Naive thymus-derived CD8-positive, alpha-beta T cell (primary cell): Measurements from ENCODE around the gene MIOX. TPM values are rescaled to one million over a fixed set of nuclear protein-coding genes. Genes with fewer than 3 reads are reported as not detected.
"Not testable (repeated sequence)": the region's sequence is repeated elsewhere in the genome, so short reads cannot be mapped to it uniquely, and the experiment has no call there.

Experiments used
- ATAC-seq, 2 donors: fragments of 150-1000 bp; cut with Tn5 transposase in 1 of 2; sonication (Bioruptor Pico), chemical (Tn5 transposase) in 1 of 2; 1 replicate in 1 of 2; 2 replicates in 1 of 2; pipeline ENCODE4 v1.10.0; 2021; ENCODE audit warnings: mild to moderate bottlenecking in 2 of 2, moderate library complexity in 2 of 2
- POLR2A ChIA-PET: fragments of 350-600 bp; sonication (Branson Sonifier 250); formaldehyde crosslinking; loops from one replicate; lab custom pipeline; 2021; ENCODE audit warnings: antibody characterized with exemption; lab: Charles Lee
- DNase-seq, 10 donors: peaks; one replicate each; pipeline versions ENCODE4 v3.0.0 to v3.0.0-alpha.2; 2020 to 2022
- H3K27ac Mint-ChIP-seq, 10 donors: one replicate each; pipeline ENCODE4 v1.8.0; 2020 to 2022; ENCODE audit warnings: mild to moderate bottlenecking in 10 of 10, mixed read lengths in 10 of 10, moderate library complexity in 4 of 10, inconsistent platforms in 1 of 10
- H3K27me3 Mint-ChIP-seq, 5 donors: one replicate each; pipeline ENCODE4 v1.8.0; 2021 to 2022; ENCODE audit warnings: mixed read lengths in 5 of 5
- H3K36me3 Mint-ChIP-seq, 3 donors: one replicate each; pipeline ENCODE4 v1.8.0; 2020 to 2022; ENCODE audit warnings: mixed read lengths in 3 of 3, mild to moderate bottlenecking in 2 of 3, inconsistent platforms in 1 of 3
- H3K4me1 Mint-ChIP-seq, 4 donors: one replicate each; pipeline ENCODE4 v1.8.0; 2021 to 2022; ENCODE audit warnings: mixed read lengths in 4 of 4
- H3K4me3 Mint-ChIP-seq, 10 donors: one replicate each; pipeline ENCODE4 v1.8.0; 2020 to 2022; ENCODE audit warnings: mild to moderate bottlenecking in 10 of 10, mixed read lengths in 10 of 10, moderate library complexity in 6 of 10, inconsistent platforms in 1 of 10
- H3K9me3 Mint-ChIP-seq, 9 donors: one replicate each; pipeline ENCODE4 v1.8.0; 2020 to 2022; ENCODE audit warnings: mixed read lengths in 9 of 9, mild to moderate bottlenecking in 3 of 9, inconsistent platforms in 1 of 9, moderate library complexity in 1 of 9
- polyA plus RNA-seq, 3 donors: library from polyadenylated mRNA; unstranded; fragments of 300-500 nt; fragmentation: Illumina TruSeq; gene quantifications; one replicate each; pipeline ENCODE4 v1.2.3, GENCODE V29; 2021
- total RNA-seq, 8 experiments: library from RNA in 2 of 8; stranded (reverse) in 2 of 8; gene quantifications; one replicate each; pipeline ENCODE4 v1.2.3 and lab custom pipeline; 2021 to 2026

Gene MIOX
- total and polyA plus RNA-seq, 5 experiments from 2014 or later: 0.39 to 0.52 TPM; not detected in 3

DNA sequence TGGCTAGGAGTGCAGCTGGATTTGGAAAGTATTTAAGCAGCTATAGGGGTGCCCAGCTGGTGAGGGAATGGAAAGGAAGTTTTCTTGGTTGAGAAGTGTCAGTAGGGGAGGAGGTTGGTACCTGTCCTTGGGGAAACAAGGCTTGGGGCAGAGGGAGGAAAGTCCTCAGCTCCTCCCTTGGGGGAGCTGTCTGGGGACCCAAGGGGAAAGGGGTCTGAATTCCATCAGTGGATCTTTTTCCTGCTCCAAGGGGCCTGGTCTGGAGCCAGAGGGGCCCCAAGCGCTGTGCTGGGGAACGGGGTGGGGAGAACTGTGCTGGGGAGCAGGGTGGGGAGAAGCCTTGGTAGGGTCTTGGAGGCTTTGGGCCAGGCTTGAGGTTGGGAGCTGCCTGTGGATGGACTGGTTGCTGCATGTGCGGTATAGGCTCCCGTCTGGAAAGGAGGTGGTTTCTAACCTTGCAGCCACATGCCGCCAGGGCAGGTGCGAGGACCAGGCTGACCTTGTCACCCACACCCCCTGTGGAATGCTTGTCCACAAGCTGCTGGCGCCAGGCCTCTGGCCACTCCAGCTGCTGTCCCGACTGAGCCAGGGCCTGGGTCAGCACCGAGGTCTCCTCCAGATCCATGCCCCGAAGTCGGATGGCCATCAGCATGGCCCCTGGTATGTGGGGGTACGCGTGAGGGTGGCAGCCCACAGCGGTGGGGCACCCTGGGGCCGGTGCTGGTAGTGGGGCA, 42.2 kb downstream of the MIOX start:
- Mint-ChIP-seq H3K4me1 (peaks cover 23 to 46% (median 42%) of the 10 kb centered on the region in 4 donors), H3K27me3 (peaks cover 0 to 11% (median 0%) of the 10 kb centered on the region in 5 donors), H3K36me3 (no peaks in the 10 kb centered on the region), H3K27ac (peak overlapping the region in 6 of 10 donors; percentile 22 to 81 (median 48)), H3K4me3 (peak overlapping the region; percentile 46 to 90 (median 64)), H3K9me3 (no peaks in the 10 kb centered on the region)
- DNase-seq: peak in 1 of 10 donors; percentile 61
- no peak for ATAC-seq
- POLR2A ChIA-PET: interaction anchor here (0.6 to 6.6 kb wide), 9 partner anchors 9 to 338 kb away, joined by 3 to 121 read pairs (median 7); partner anchors contain the start of genes KLHDC7B, LMF2, NCAPH2 and SYCE3

DNA sequence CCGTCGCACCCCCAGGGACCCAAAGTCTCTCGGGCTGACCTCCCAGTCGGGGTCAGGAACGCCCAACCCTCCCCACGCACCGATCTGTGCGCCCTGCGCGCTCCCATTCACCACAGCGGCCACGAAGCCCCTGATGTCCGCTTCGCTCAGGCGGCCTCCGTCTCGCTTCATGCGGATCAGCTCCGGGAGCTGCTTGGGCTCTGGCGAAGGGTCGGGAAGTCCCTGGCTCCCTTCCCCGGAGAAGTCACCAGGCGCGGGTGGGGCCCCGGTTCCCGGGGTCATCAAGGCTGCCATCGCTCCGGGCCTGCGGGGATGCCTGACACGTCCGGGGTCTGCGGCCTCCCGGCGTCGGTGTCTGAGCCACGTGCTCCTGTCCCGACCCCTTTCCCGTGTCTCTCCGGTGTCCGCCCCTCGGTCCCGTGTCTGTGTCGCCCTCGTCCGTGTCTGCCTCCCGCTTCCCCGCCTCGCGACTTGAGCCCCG, 42.8 kb downstream of the MIOX start:
- no peaks in the 10 kb centered on the region for H3K36me3 Mint-ChIP-seq
- H3K27me3 Mint-ChIP-seq: peaks cover 0 to 11% (median 0%) of the 10 kb centered on the region in 5 donors
- H3K9me3 Mint-ChIP-seq: no peaks in the 10 kb centered on the region
- peak overlapping the region in 8 of 10 donors; percentile 14 to 90 (median 40) for H3K4me3 Mint-ChIP-seq
- peak in 2 of 10 donors; percentile 25 to 63 for DNase-seq
- peak overlapping the region in 4 of 10 donors; percentile 9 to 81 (median 26) for H3K27ac Mint-ChIP-seq
- H3K4me1 Mint-ChIP-seq: peaks cover 22 to 50% (median 39%) of the 10 kb centered on the region in 4 donors
- POLR2A ChIA-PET: interaction anchor here (0.6 to 6.6 kb wide), 8 partner anchors 9 to 339 kb away, joined by 3 to 121 read pairs (median 9); partner anchors contain the start of genes KLHDC7B, LMF2 and NCAPH2
- no peak for ATAC-seq

DNA sequence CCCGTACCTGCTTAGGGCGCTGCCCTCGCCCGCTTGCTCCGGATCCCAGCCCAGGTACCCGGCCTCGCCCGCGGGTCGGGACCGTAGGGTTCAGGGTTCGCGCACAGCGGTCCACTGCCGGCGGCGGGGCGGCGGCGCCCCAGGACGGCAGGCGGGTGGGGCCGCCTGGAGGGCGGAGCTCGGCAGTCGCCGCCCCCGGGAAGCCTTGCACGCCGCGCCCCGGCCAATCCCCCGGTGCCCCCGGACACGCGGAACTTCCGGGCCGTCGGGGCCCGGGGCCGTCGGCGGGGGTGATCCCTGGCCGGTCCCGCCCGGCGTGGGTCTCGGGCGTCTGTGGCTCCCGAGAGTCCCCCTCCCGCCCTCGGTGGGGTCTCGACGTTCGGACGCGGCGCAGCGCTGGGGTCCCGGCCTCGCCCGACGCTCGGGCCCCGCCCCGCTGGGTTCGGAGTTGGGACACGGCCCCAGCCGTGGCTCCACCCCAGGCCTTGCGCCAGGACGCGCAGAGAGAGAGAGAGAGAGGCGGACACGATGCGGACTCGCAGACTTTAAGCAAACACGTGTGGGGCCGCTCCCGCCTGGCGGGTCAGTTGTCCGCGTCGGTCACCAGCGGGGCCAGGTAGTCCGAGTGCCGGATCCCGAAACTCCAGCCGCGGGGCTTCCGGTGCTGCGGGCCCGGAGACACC, 43.4 kb downstream of the MIOX start, which contains the start of gene TYMP:
Gene TYMP, minus strand, starts transcription at position 116 of the 683 bp plus-strand sequence. CDS start 303 bp downstream, outside the sequence.
- POLR2A ChIA-PET: interaction anchor here (0.6 to 6.6 kb wide), 8 partner anchors 8 to 188 kb away, joined by 3 to 121 read pairs (median 9); partner anchors contain the start of genes KLHDC7B, LMF2 and NCAPH2
- peak within 1 kb of the TSS; percentile 79 to 91 (median 88) for H3K4me3 Mint-ChIP-seq
- peaks cover 0 to 11% (median 0%) of the 10 kb centered on the region in 5 donors for H3K27me3 Mint-ChIP-seq
- H3K4me1 Mint-ChIP-seq: peaks cover 20 to 48% (median 34%) of the 10 kb centered on the region in 4 donors
- H3K9me3 Mint-ChIP-seq: no peaks in the 10 kb centered on the region
- peak in 7 of 10 donors; percentile 37 to 66 (median 47) for DNase-seq
- no peaks in the 10 kb centered on the region for H3K36me3 Mint-ChIP-seq
- no peak for ATAC-seq
- H3K27ac Mint-ChIP-seq: peak within 1 kb of the TSS in 9 of 10 donors; percentile 86 to 97 (median 92)

DNA sequence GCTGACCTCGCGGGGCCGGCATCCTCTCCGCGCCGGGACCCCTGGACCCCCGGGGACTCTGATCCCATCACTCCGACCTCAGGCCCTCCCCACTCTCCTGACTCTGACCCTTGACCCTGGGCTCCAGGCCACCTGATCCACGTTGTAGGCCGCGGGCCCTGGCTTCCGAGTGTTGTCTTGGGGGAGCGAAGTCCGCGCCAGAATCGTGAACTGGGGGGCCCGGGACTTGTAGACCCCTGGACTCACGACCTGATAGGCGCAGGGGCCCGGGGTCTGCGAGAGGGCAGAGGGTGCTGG, 43.9 kb downstream of the MIOX start:
- Mint-ChIP-seq H3K36me3 (no peaks in the 10 kb centered on the region), H3K27me3 (peaks cover 0 to 11% (median 0%) of the 10 kb centered on the region in 5 donors), H3K9me3 (no peaks in the 10 kb centered on the region), H3K4me3 (peak overlapping the region; percentile 68 to 91 (median 86)), H3K27ac (peak overlapping the region in 7 of 10 donors; percentile 55 to 97 (median 78)), H3K4me1 (peaks cover 20 to 50% (median 34%) of the 10 kb centered on the region in 4 donors)
- POLR2A ChIA-PET: interaction anchor here (2.3 kb wide), 1 partner anchor 9 kb away, joined by 12 read pairs; no protein-coding TSS in a partner anchor
- DNase-seq (no peak), ATAC-seq (no peak)

DNA sequence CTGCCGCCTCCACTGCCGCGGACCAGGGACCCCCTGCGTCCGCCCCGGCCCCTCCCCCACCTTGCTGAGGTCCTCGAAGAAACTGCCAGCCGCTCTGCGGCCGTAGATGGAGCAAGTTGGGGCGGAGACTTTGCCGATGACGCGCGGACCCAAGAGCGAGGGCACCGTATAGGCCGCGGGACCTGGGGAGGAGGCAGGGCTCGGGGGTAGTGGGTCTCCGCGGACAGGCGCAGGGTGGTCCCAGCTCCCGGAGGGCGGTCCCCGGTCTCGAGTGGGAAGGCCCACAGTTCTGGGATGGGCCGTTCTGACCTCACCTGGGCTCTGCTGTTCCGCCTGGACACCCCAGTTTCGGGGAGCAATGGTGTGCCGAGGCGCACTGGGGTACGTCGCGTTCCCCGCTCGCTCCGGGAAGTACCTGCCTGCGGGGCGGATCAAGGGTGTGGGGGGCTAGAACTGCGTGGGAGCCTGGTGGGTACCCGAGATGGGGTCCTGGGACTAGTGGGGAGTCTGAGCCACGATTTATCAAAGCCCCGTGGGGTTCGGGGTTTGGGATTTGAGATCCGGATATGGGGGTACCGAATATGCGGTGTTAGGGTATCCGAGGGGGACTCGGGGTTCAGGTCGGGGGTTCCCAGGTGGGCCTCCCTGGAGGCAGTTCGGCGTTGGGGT, 44.4 kb downstream of the MIOX start:
- H3K9me3 Mint-ChIP-seq: no peaks in the 10 kb centered on the region
- peak; percentile 28 to 55 for ATAC-seq
- H3K36me3 Mint-ChIP-seq: no peaks in the 10 kb centered on the region
- POLR2A ChIA-PET: interaction anchor here (1.3 to 2.3 kb wide), 4 partner anchors 9 to 67 kb away, joined by 3 to 12 read pairs (median 5); no protein-coding TSS in a partner anchor
- H3K4me3 Mint-ChIP-seq: peak overlapping the region; percentile 79 to 91 (median 88)
- peak overlapping the region; percentile 80 to 97 (median 91) for H3K27ac Mint-ChIP-seq
- H3K27me3 Mint-ChIP-seq: peaks cover 0 to 11% (median 0%) of the 10 kb centered on the region in 5 donors
- H3K4me1 Mint-ChIP-seq: peaks cover 20 to 50% (median 34%) of the 10 kb centered on the region in 4 donors
- peak in 8 of 10 donors; percentile 47 to 76 (median 60) for DNase-seq

DNA sequence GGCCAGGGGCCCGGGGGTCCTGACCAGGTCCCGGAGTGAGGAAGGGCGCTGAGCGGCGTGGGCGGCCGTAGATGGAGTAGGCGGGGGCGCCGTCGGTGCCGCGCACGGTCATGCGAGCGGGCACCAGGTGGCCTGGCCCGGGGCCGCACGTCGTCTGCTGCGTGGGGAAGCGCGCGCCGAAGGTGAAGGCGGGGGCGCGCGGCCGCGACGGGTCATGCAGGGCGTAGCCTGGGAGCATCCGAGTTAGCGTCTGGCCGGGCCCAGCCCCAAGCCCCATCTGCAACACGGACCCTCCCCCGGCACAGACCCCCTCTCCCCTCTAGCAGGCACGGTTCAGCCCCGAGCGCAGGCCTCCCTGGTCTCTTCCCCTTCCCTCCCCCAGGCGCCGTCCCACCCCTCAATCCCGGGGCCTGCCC, 44.9 kb downstream of the MIOX start:
- H3K4me1 Mint-ChIP-seq: peaks cover 20 to 50% (median 33%) of the 10 kb centered on the region in 4 donors
- H3K36me3 Mint-ChIP-seq: no peaks in the 10 kb centered on the region

DNA sequence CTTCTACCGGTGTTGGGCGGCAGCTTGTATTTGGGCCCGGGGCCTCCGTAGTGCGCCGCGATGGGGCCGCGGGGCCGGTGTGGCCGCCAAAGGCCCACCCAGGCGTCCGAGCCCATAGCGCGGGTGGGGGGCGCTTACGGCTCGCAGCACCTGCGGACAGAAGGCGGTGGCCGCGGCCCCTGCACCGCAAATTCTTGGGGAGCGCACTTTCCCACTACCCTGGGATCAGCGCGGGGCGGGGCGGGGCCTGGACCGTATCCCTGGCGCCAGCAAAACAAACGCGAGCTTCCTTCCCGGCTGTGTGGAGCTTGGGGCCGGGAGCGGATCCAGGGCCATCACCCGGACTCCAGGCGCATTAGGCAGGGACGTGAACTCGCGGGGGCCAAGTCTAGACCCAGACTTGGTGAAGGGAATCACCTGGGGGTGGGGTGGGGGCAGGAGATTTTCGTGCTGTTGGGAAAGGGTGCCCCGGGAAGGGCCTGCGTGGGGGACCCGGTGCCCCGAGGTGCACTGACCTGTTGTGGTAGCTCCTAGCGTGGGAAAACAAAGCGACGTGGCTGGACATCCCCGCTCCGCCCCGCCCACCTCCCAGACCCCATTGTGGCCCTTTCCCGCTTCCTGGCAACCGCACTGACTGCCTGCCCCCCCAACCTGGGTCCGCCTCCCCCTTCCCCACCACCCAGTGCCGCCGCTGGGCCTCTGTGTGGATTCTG, 45.5 kb downstream of the MIOX start:
- Mint-ChIP-seq H3K4me1 (peaks cover 16 to 47% (median 28%) of the 10 kb centered on the region in 4 donors), H3K4me3 (peak overlapping the region; percentile 28 to 91 (median 85)), H3K36me3 (no peaks in the 10 kb centered on the region), H3K9me3 (no peaks in the 10 kb centered on the region), H3K27ac (peak overlapping the region in 6 of 10 donors; percentile 43 to 90 (median 88)), H3K27me3 (peaks cover 0 to 11% (median 0%) of the 10 kb centered on the region in 5 donors)
- ATAC-seq (no peak), DNase-seq (peak in 1 of 10 donors; percentile 60)
- POLR2A ChIA-PET: interaction anchor here (0.6 to 2.3 kb wide), 11 partner anchors 8 to 290 kb away, joined by 3 to 12 read pairs (median 4); partner anchors contain the start of genes LMF2 and NCAPH2

More for the DNA sequence above, 44.9 kb downstream of the MIOX start:
- DNase-seq (peak in 4 of 10 donors; percentile 34 to 71 (median 58)), ATAC-seq (peak; percentile 44 to 56)
- Mint-ChIP-seq H3K4me3 (peak overlapping the region; percentile 79 to 91 (median 88)), H3K27ac (peak overlapping the region in 7 of 10 donors; percentile 90 to 97 (median 95)), H3K9me3 (no peaks in the 10 kb centered on the region), H3K27me3 (peaks cover 0 to 11% (median 0%) of the 10 kb centered on the region in 5 donors)
- POLR2A ChIA-PET: interaction anchor here (0.6 to 2.3 kb wide), 7 partner anchors 8 to 90 kb away, joined by 3 to 12 read pairs (median 4); no protein-coding TSS in a partner anchor

DNA sequence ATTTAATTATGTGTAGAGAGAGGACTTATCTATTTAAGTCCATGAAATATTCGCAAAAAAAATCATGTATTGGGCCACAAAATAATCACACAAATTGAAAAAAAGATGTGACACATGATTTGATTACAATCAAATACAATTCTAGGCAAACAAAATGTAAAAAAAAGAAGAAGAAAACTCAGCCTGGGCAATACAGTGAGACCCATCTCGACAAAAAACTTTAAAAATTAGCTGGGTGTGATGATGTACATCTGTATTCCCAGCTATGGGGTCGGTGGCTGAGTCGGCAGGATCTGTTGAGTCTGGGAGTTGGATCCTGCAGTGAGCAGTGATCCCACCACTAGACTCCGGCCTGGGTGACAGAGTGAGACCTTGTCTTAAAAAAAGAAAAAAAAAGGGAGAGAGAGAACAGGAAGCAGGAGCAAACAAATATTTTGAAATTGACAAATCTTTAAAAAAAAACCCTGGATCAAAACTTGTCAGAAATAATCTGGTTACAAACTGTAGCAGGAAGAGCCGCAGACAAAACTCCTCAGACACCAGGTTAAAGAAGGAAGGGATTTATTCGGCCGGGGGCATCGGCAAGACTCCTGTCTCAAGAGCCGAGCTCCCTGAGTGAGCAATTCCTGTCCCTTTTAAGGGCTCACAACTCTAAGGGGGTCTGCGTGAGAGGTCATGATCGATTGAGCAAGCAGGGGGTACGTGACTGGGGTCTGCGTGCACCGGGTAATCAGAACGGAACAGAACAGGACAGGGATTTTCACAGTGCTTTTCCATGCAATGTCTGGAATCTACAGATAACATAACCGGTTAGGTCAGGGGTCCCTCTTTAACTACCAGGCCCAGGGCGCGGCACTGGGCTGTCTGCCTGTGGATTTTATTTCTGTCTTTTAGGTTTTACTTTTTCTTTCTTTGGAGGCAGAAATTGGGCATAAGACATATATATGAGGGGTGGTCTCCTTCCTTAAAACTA, 46.5 kb downstream of the MIOX start:
- H3K9me3 Mint-ChIP-seq: no peaks in the 10 kb centered on the region
- H3K27ac Mint-ChIP-seq: peak overlapping the region in 5 of 10 donors; percentile 59 to 89 (median 88)
- POLR2A ChIA-PET: interaction anchor here (0.6 to 2.3 kb wide), 8 partner anchors 7 to 341 kb away, joined by 3 to 12 read pairs (median 5); partner anchors contain the start of genes KLHDC7B, LMF2 and NCAPH2
- peaks cover 0 to 11% (median 0%) of the 10 kb centered on the region in 5 donors for H3K27me3 Mint-ChIP-seq
- ATAC-seq: no peak
- H3K4me1 Mint-ChIP-seq: peaks cover 14 to 46% (median 23%) of the 10 kb centered on the region in 4 donors
- peak in 1 of 10 donors; percentile 30 for DNase-seq
- peak overlapping the region; percentile 28 to 90 (median 58) for H3K4me3 Mint-ChIP-seq
- no peaks in the 10 kb centered on the region for H3K36me3 Mint-ChIP-seq

DNA sequence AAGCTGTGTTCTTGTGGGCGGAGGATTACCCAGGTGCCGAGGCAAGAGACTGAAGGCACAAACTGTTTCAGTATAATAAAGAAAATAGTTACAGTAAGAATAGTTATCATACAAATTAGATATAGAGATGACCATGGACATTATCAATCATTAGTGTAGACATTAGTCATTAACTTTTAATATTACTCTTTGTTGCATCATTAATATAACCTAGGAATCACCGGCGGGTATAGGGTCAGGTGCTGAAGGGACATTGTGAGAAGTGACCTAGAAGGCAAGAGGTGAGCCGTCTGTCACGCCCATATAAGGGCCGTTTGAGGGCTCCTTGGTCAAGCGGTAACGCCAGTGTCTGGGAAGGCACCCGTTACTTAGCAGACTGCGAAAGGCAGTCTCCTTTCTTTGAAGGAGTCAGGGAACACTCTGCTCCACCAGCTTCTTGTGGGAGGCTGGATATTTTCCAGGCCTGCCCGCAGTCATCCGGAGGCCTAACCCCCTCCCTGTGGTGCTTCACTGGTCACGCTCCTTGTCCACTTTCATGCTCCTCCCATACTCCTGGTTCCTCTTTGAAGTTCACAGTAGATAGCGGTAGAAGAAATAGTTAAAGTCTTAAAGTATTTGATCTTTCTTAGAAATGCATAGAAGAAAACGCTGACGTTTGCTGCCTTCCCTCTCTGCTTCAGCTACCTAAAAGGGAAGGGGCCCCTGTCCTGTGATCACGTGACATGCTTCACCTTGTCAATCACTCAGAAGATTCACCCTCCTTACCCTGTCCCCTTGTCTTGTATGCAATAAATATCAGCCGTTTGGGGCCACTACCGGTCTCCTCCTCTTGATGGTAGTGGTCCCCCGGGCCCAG, 47.4 kb downstream of the MIOX start:
- H3K4me3 Mint-ChIP-seq: peak overlapping the region in 3 of 10 donors; percentile 26 to 71 (median 33)
- H3K27me3 Mint-ChIP-seq: peaks cover 0 to 11% (median 0%) of the 10 kb centered on the region in 5 donors
- ATAC-seq, H3K36me3 Mint-ChIP-seq, H3K9me3 Mint-ChIP-seq: not testable (repeated sequence)
- POLR2A ChIA-PET: interaction anchor here (1.2 to 7.5 kb wide), 3 partner anchors 7 to 26 kb away, joined by 5 to 121 read pairs (median 6); partner anchors contain the start of genes LMF2, NCAPH2, SCO2 and TYMP
- peaks cover 10 to 42% (median 18%) of the 10 kb centered on the region in 4 donors for H3K4me1 Mint-ChIP-seq
- peak in 1 of 10 donors; percentile 42 for DNase-seq
- H3K27ac Mint-ChIP-seq: peak overlapping the region in 4 of 10 donors; percentile 35 to 89 (median 82)
